ENCODE measurements around the gene CTNNBIP1.

The CTNNBIP1 gene

DNA sequence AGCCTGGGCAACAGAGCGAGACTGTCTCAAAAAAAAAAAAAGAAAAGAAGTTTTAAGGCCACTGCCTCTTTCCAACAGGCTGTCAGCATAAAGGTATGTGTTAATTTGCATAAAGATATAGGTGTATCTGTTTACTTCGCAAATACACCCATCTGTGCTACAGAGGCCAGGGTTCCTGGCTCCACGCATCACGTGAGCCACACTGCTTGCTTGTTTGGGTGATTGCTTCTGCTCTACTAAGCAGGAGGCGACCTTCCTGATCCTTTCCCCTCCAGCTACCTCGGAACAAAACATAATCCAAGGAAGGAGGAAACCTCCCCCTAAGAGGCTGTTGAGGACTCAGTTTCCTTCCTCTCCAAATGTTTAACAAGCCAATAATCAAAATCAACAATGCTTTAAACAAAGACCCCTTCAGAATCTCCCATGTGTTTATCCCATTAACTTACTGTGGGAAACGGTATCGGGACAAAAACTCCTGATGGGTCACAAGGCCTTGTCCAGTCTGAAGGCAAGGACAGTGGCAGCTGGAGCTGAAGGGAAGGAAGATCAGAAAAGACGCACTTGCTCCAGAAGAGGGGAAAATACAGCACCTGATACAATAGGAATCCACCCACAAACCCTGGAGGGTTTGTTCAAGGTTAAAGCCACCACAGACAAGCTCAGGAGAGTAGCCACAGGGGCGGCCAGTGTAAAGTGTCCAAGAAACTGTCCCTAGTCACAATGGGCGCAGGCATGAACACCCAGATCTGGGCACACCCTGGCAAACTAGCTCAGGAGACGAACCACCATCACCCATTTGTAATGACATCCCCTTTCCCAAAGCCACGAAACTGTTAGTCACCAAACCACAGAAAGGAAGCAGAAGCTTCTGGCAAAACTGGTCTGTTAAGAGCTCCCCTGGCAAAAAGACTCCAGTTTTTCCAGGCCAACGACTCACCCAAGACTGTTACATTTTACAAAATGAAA, 17.2 kb downstream of the CTNNBIP1 start:
- Histone ChIP-seq H3K79me2 (peaks cover 4% of the 10 kb centered on the region), H2AFZ (no peak overlapping the region), H3K36me3 (ENCODE audit: control insufficient read depth, insufficient read depth, low read length) (no peaks in the 10 kb centered on the region), H3K27ac (no peak overlapping the region), H3K4me3 (ENCODE audit: low read depth, low read length) (no peak overlapping the region), H3K9ac (no peak overlapping the region), H3K9me3 (ENCODE audit: control insufficient read depth, low read length) (no peaks in the 10 kb centered on the region), H3K4me1 (no peaks in the 10 kb centered on the region), H3K4me2 (ENCODE audit: low read length) (no peak overlapping the region), H3K27me3 (ENCODE audit: control insufficient read depth, insufficient read depth, low read length) (no peaks in the 10 kb centered on the region)
- TF ChIP-seq, protein P1, sequence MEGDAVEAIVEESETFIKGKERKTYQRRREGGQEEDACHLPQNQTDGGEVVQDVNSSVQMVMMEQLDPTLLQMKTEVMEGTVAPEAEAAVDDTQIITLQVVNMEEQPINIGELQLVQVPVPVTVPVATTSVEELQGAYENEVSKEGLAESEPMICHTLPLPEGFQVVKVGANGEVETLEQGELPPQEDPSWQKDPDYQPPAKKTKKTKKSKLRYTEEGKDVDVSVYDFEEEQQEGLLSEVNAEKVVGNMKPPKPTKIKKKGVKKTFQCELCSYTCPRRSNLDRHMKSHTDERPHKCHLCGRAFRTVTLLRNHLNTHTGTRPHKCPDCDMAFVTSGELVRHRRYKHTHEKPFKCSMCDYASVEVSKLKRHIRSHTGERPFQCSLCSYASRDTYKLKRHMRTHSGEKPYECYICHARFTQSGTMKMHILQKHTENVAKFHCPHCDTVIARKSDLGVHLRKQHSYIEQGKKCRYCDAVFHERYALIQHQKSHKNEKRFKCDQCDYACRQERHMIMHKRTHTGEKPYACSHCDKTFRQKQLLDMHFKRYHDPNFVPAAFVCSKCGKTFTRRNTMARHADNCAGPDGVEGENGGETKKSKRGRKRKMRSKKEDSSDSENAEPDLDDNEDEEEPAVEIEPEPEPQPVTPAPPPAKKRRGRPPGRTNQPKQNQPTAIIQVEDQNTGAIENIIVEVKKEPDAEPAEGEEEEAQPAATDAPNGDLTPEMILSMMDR (IDR thresholded peaks at IDR 0.05), result no peak

DNA sequence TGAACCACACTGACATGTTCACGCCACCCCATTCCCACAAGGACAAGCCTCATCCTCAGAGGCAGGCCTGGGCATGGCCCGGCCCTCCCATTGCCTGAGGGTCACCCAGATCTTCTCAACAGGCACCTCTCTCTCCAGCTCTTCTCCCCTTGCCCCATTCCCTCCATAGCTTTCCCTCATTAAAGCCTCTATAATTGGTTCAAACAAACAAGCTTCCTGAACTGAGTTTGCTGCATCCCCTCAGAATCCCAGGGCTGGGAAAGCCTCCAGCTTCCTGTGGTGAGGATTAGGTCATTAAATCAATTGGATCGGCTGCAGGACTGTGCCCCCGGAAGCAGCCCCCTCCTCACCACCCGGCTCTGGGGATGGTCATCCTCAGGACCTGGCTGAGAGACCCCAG, 18.9 kb downstream of the CTNNBIP1 start:
- no peaks in the 10 kb centered on the region for H3K27me3 ChIP-seq (ENCODE audit: control insufficient read depth, insufficient read depth, low read length)
- no peak overlapping the region for H3K27ac ChIP-seq
- H3K36me3 ChIP-seq (ENCODE audit: control insufficient read depth, insufficient read depth, low read length), result no peaks in the 10 kb centered on the region
- H3K9me3 ChIP-seq (ENCODE audit: control insufficient read depth, low read length), result no peaks in the 10 kb centered on the region
- H3K4me1 ChIP-seq, result no peaks in the 10 kb centered on the region
- no peak overlapping the region for H3K9ac ChIP-seq
- no peak overlapping the region for H2AFZ ChIP-seq
- no peak overlapping the region for H3K4me3 ChIP-seq (ENCODE audit: low read depth, low read length)
- H3K4me2 ChIP-seq (ENCODE audit: low read length), result no peak overlapping the region
- H3K79me2 ChIP-seq, result peaks cover 4% of the 10 kb centered on the region
- TF ChIP-seq, protein P1 (IDR thresholded peaks at IDR 0.05), result no peak

DNA sequence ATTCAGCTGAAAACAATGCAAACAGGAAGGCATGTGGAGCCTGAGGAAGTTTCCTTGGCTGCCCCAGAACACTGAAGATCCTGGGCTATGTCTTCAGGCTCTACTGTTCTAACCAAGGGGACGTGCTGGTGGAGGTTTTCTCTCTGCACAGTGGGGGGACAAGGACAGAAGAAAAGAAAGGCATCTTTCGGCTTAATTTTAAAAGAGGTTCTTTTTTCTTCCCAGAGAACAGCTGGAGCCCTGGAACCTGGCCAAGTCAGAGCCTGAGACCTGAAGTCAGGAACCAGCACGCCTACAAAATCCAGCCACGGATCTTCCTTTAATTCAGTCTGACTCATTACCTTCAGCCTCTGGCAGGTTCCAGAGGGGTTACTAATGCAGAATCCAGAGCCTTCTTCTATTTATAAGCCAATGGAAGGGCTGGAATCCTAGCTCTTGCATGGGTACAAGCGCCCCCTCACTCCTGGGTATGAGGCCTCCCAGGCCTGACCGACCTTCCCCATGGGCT, 19.8 kb downstream of the CTNNBIP1 start:
- H3K9ac ChIP-seq, result no peak overlapping the region

DNA sequence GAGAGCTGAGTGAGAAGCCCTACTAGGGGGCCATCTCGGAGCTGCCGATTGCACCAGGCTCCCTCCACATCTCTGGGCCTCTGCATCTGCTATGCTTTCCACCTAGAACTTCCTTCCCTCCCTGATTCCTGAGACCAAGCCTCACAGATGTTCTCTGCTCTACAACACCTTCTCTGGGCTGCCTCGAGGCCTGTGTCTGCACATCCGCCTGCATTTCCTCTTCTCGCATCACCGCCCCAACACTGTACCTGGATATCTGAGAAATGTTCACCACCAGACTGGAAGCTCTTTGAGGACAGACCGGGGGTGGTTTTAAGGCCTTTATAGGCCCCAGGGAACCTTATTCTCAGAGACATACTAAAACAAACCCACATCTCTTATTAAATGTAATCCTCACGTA, 20.7 kb downstream of the CTNNBIP1 start:
- TF ChIP-seq, protein P1 (IDR thresholded peaks at IDR 0.05), result no peak
- Histone ChIP-seq H3K27ac (no peak overlapping the region), H3K4me2 (ENCODE audit: low read length) (no peak overlapping the region)

More for the DNA sequence above, 19.8 kb downstream of the CTNNBIP1 start:
- Histone ChIP-seq H2AFZ (no peak overlapping the region), H3K4me1 (no peaks in the 10 kb centered on the region), H3K27me3 (ENCODE audit: control insufficient read depth, insufficient read depth, low read length) (no peaks in the 10 kb centered on the region), H3K4me3 (ENCODE audit: low read depth, low read length) (no peak overlapping the region), H3K4me2 (ENCODE audit: low read length) (no peak overlapping the region), H3K9me3 (ENCODE audit: control insufficient read depth, low read length) (no peaks in the 10 kb centered on the region), H3K36me3 (ENCODE audit: control insufficient read depth, insufficient read depth, low read length) (no peaks in the 10 kb centered on the region), H3K27ac (no peak overlapping the region), H3K79me2 (peaks cover 4% of the 10 kb centered on the region)
- TF ChIP-seq, protein P1 (IDR thresholded peaks at IDR 0.05), result no peak

More for the DNA sequence above, 20.7 kb downstream of the CTNNBIP1 start:
- Histone ChIP-seq H3K9ac (no peak overlapping the region), H3K9me3 (ENCODE audit: control insufficient read depth, low read length) (no peaks in the 10 kb centered on the region), H3K27me3 (ENCODE audit: control insufficient read depth, insufficient read depth, low read length) (no peaks in the 10 kb centered on the region), H3K79me2 (peaks cover 4% of the 10 kb centered on the region), H2AFZ (no peak overlapping the region), H3K36me3 (ENCODE audit: control insufficient read depth, insufficient read depth, low read length) (no peaks in the 10 kb centered on the region), H3K4me3 (ENCODE audit: low read depth, low read length) (no peak overlapping the region), H3K4me1 (no peaks in the 10 kb centered on the region)
